Coronary artery (tissue), 2 donors: Measurements from ENCODE around the gene NLRP6.

Experiments
- DNase-seq: peaks from one replicate; pipeline ENCODE4 v3.0.0-alpha.2; 2017; ENCODE audit warnings: low spot score
- H3K27ac ChIP-seq, 2 donors: fragments of 200-600 bp; sonication (generic); one replicate each; pipeline ENCODE4 v1.5.1; 2016 to 2019
- H3K4me3 ChIP-seq: fragments of 200-600 bp; sonication (generic); 2 replicates; pipeline ENCODE4 v1.5.1; 2016; ENCODE audit warnings: mild to moderate bottlenecking, moderate library complexity
- TF ChIP-seq, protein P1 (sequence below): fragments of 200-600 bp; sonication (generic); IDR thresholded peaks from one replicate; pipeline ENCODE4 v1.5.1; 2019; ENCODE audit warnings: antibody characterized with exemption

NLRP6 gene

DNA sequence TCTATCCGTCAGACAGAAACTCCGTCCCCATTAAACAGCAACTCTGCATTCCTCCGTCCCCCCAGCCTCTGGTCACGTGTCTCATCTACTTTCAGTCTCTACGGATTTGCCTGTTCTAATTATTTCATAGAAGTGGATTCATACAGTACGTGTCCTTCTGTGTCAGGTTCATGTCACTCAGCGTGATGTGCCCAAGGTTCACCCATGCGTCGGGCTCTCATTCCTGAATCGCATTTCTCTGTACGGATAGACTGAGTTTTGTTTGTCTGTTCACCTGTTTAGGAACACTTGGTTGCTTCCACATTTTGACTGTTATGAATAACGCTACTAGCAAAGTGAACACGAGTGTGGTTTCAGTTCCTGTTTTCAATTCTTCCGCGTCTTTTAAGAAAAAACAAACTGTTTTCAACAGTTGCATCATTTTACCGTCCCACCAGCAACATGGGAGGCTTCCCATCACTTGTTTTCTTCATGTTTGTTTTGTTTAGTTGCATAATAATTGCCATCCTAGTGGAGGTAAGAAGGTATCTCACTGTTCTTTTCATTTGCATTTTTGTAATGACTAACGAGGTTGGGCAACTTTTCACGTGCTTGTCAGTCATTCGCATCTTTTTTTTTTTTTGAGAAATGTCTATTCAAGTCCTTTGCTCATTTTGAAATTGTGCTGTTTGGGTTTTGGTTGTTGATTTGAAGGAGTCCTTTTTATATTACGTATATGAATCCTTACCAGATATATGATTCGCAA lies 8.9 kb upstream of the NLRP6 start:
- peak overlapping the region; percentile 16 for H3K4me3 ChIP-seq

GRCh38 chr11:270451-271318 lies 7.5 kb upstream of the NLRP6 start:
- TF ChIP-seq, protein P1, sequence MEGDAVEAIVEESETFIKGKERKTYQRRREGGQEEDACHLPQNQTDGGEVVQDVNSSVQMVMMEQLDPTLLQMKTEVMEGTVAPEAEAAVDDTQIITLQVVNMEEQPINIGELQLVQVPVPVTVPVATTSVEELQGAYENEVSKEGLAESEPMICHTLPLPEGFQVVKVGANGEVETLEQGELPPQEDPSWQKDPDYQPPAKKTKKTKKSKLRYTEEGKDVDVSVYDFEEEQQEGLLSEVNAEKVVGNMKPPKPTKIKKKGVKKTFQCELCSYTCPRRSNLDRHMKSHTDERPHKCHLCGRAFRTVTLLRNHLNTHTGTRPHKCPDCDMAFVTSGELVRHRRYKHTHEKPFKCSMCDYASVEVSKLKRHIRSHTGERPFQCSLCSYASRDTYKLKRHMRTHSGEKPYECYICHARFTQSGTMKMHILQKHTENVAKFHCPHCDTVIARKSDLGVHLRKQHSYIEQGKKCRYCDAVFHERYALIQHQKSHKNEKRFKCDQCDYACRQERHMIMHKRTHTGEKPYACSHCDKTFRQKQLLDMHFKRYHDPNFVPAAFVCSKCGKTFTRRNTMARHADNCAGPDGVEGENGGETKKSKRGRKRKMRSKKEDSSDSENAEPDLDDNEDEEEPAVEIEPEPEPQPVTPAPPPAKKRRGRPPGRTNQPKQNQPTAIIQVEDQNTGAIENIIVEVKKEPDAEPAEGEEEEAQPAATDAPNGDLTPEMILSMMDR: no peak
- no peak for DNase-seq
- Histone ChIP-seq H3K4me3 (no peak overlapping the region), H3K27ac (peak overlapping the region in 1 of 2 donors; percentile 56)

More for the DNA sequence above, 8.9 kb upstream of the NLRP6 start:
- TF ChIP-seq, protein P1: no peak
- H3K27ac ChIP-seq: peak overlapping the region in 1 of 2 donors; percentile 83
- no peak for DNase-seq

GRCh38 chr11:271319-271715 lies 6.9 kb upstream of the NLRP6 start:
- H3K4me3 ChIP-seq: no peak overlapping the region
- no peak for DNase-seq
- no peak overlapping the region for H3K27ac ChIP-seq
- TF ChIP-seq, protein P1: no peak

DNA sequence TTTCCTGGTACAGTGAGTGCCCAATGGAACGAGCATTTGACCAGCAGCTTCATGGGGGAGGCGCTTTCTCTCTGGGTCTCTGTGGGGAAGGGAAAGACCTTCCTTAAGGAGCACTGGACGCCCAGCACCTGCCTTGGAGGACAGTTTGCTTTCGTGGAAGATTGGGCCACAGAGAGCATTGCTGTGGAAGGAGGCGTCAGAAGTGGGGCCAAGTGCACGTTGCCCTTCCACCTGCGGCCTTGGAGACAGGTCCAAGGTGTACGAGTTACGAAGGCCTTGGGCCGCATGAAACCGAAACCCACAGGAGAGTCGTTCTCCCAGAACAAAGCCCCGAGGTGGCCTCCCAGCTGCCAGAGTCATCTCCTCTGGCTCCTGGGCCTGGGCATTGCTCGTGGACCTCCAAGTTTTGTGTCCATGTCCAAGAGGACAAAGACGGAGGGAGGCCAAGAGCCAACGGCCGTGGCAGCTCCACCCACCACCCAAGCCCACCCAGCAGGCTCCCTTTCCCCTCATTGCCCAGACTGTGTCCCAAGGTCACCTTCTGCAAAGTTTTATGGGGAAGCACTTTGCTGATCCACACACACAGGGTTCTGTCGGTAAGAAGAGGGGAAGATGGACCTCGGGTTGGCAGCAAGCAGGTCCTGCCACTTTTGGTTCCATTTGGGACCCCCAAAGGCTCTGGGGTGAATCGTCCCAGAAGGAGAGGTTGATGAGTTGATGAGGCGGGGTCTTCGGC lies 5.8 kb upstream of the NLRP6 start:
- no peak overlapping the region for H3K4me3 ChIP-seq
- DNase-seq: no peak
- no peak overlapping the region for H3K27ac ChIP-seq
- TF ChIP-seq, protein P1: no peak

DNA sequence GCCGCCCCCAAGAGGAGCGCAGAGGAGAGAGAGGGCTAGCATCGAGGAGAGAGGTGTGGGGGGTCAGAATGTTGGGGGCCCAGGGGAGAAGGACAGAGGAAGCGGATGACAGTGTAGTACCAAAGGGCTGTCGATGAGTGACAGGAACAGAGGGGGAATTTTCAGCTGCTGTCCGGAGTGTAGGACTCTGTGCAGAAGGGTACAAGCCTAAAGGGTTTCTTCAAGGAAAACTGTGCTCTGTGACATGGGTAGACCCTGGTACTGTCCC lies 5.3 kb upstream of the NLRP6 start:
- Histone ChIP-seq H3K27ac (no peak overlapping the region), H3K4me3 (no peak overlapping the region)
- DNase-seq: no peak
- TF ChIP-seq, protein P1: no peak

DNA sequence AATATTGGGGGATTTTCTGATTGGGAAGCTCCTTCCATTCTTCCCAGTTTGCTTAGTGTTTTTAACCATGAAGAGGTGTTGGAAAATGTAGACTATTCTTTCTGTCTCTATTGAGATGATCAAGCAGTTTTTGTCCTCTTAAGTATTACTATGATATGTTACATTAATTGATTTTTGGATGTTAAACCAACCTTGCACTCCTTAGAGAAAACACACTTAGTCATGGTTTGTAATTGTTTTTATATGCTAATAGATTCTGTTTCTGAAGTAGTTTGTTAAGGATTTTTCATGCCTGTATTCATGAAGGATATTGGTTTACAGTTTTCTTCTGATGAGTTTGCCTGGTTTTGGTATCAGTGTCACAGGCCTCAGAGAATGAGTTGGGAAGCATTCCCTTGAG lies 2.0 kb upstream of the NLRP6 start:
- no peak for DNase-seq
- no peak overlapping the region for H3K4me3 ChIP-seq
- TF ChIP-seq, protein P1: no peak
- H3K27ac ChIP-seq: no peak overlapping the region
